CD4-positive, alpha-beta memory T cell (primary cell): ENCODE measurements around the gene TBL1X. TPM values are rescaled to one million over a fixed set of nuclear protein-coding genes. Genes with fewer than 3 reads are reported as not detected.
A peak's percentile ranks its signal among the peaks of the same experiment; 100 is the strongest.

Source experiments
- CTCF ChIA-PET: fragments of 350-600 bp; sonication (Branson Sonifier 250); formaldehyde crosslinking; loops from one replicate; lab custom pipeline; 2021; ENCODE audit warnings: inconsistent platforms; ENCODE audit not compliant: partially characterized antibody; lab: Charles Lee
- POLR2A ChIA-PET: fragments of 350-600 bp; sonication (Branson Sonifier 250); formaldehyde crosslinking; loops from one replicate; lab custom pipeline; 2021; ENCODE audit not compliant: partially characterized antibody; lab: Charles Lee
- DNase-seq, 5 donors: peaks; one replicate each; pipeline versions ENCODE4 v3.0.0 to v3.0.0-alpha.2; 2020 to 2022; ENCODE audit warnings: mixed read lengths in 1 of 5
- H3K27ac ChIP-seq: one replicate; pipeline ENCODE4 v1.7.0; 2013; ENCODE audit warnings: low read depth, low read length
- H3K27me3 ChIP-seq: 2 replicates; pipeline ENCODE4 v1.7.0; 2013; ENCODE audit warnings: mild to moderate bottlenecking, low read length, moderate library complexity; ENCODE audit not compliant: insufficient read depth
- H3K36me3 ChIP-seq: 2 replicates; pipeline ENCODE4 v1.7.0; 2013; ENCODE audit warnings: mild to moderate bottlenecking, low read length, moderate library complexity; ENCODE audit not compliant: insufficient read depth
- H3K4me1 ChIP-seq: 2 replicates; pipeline ENCODE4 v1.7.0; 2013; ENCODE audit warnings: mild to moderate bottlenecking, low read length, moderate library complexity; ENCODE audit not compliant: insufficient read depth
- H3K4me3 ChIP-seq, 2 donors: one replicate each; pipeline ENCODE4 v1.7.0; 2013; ENCODE audit warnings: low read length in 2 of 2, mild to moderate bottlenecking in 1 of 2
- H3K9me3 ChIP-seq, 2 donors: one replicate each; pipeline ENCODE4 v1.7.0; 2013; ENCODE audit warnings: low read length in 2 of 2, control low read depth in 1 of 2; ENCODE audit not compliant: control insufficient read depth in 1 of 2
- H3K27ac Mint-ChIP-seq, 7 donors: one replicate each; pipeline ENCODE4 v1.8.0; 2020 to 2021; ENCODE audit warnings: mixed read lengths in 7 of 7, mild to moderate bottlenecking in 6 of 7, inconsistent platforms in 3 of 7, moderate library complexity in 3 of 7
- H3K27me3 Mint-ChIP-seq, 2 donors: one replicate each; pipeline ENCODE4 v1.8.0; 2020 to 2021; ENCODE audit warnings: mixed read lengths in 2 of 2
- H3K36me3 Mint-ChIP-seq, 2 donors: one replicate each; pipeline ENCODE4 v1.8.0; 2020 to 2021; ENCODE audit warnings: mixed read lengths in 2 of 2, inconsistent platforms in 1 of 2, mild to moderate bottlenecking in 1 of 2
- H3K4me1 Mint-ChIP-seq, 4 donors: one replicate each; pipeline ENCODE4 v1.8.0; 2020 to 2021; ENCODE audit warnings: mixed read lengths in 4 of 4, mild to moderate bottlenecking in 1 of 4
- H3K4me3 Mint-ChIP-seq, 8 donors: one replicate each; pipeline ENCODE4 v1.8.0; 2020 to 2021; ENCODE audit warnings: mixed read lengths in 8 of 8, mild to moderate bottlenecking in 7 of 8, moderate library complexity in 6 of 8, inconsistent platforms in 3 of 8
- H3K9me3 Mint-ChIP-seq, 8 donors: one replicate each; pipeline ENCODE4 v1.8.0; 2020 to 2021; ENCODE audit warnings: mixed read lengths in 8 of 8, mild to moderate bottlenecking in 5 of 8, inconsistent platforms in 3 of 8, moderate library complexity in 1 of 8
- intact Hi-C: fragments of 100-400 bp; cut with micrococcal nuclease; formaldehyde crosslinking; loops from one replicate; pipeline ENCODE4 v1.15.1; 2023
- polyA plus RNA-seq, 2 donors: library from polyadenylated mRNA; unstranded; fragments of 300-500 nt; fragmentation: Illumina TruSeq; gene quantifications; one replicate each; pipeline ENCODE4 v1.2.3, GENCODE V29; 2021
- total RNA-seq, 2 experiments: library from RNA; stranded (reverse); gene quantifications; one replicate each; pipeline ENCODE4 v1.2.3, GENCODE V29; 2021

The TBL1X gene
- total and polyA plus RNA-seq, 4 experiments from 2014 or later: 6.1 to 50.5 (median 34.3) TPM

DNA sequence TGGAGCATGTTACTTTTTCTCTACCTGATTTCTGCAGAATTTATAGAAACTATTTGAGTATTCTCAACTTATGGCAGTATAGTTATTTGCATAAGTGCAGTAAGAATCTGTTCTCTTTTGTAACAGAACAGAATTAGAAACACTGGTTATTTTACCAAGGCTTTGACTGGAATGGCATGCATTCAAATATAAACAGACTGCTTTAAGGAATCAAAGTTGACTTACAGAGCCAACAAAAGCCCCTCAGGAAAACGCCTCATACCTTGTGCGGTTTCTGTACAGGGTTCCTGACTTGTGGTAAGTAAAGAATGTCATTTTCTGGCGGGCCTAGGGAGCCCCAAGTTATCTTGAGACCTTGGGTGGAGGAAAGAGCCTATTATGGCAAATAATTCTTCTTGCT is 203.7 kb downstream of the TBL1X start:
- Mint-ChIP-seq H3K4me1 (peaks cover 0 to 4% (median 0%) of the 10 kb centered on the region in 4 donors), H3K36me3 (peaks cover 3 to 7% of the 10 kb centered on the region in 2 donors), H3K27ac (no peak overlapping the region), H3K4me3 (no peak overlapping the region), H3K27me3 (no peaks in the 10 kb centered on the region), H3K9me3 (no peaks in the 10 kb centered on the region)
- Histone ChIP-seq H3K36me3 (no peaks in the 10 kb centered on the region), H3K9me3 (no peaks in the 10 kb centered on the region), H3K4me1 (no peaks in the 10 kb centered on the region), H3K27ac (no peak overlapping the region), H3K27me3 (no peaks in the 10 kb centered on the region), H3K4me3 (no peak overlapping the region)
- DNase-seq: no peak
- intact Hi-C loops: no loop called here
- ChIA-PET POLR2A (no interaction called here), CTCF (no interaction called here)

DNA sequence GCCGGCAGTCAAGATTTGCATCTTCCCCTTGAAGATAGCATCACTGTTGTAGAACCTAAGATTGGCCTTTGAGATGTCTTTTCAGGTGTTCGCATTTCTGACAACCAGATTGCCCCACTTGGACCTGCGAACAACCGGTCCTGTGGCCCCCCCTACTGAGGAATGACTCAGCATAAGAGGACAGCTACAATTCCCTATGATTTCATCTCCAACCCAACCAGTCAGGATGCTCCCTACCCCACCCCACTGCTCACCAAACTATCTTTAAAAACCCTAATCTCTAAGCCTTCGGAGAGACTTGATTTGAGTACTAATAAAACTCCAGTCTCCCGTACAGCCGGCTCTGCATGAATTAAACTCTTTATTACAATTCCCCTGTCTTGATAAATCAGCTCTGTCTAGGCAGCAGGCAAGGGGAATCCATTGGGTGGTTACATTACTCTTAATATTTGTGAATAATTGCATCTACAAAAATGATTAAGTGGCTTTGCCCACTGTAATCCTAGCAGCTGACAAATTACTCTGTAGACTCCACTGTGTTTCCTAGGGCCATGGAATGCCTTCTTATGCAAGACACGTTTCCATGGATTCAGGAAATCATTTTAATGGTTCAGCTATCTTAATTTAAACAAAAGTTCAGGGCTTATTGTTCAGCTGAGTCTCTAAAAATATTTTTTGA is 205.4 kb downstream of the TBL1X start:
- CTCF ChIA-PET: no interaction called here

GRCh38 chrX:9671998-9672397 is 207.1 kb downstream of the TBL1X start:
- H3K4me3 Mint-ChIP-seq: no peak overlapping the region
- no peak overlapping the region for H3K27ac ChIP-seq
- intact Hi-C loops: no loop called here

More for the DNA sequence above, 205.4 kb downstream of the TBL1X start:
- no peak for DNase-seq
- no peaks in the 10 kb centered on the region for H3K9me3 ChIP-seq
- H3K36me3 Mint-ChIP-seq: peaks cover 3 to 7% of the 10 kb centered on the region in 2 donors
- no peak overlapping the region for H3K27ac ChIP-seq
- POLR2A ChIA-PET: interaction anchor here (0.6 kb wide), 1 partner anchor 57 kb away, joined by 4 read pairs; no protein-coding TSS in a partner anchor
- no peak overlapping the region for H3K4me3 Mint-ChIP-seq
- H3K27me3 ChIP-seq: no peaks in the 10 kb centered on the region
- H3K4me1 ChIP-seq: no peaks in the 10 kb centered on the region
- no peaks in the 10 kb centered on the region for H3K9me3 Mint-ChIP-seq
- no peak overlapping the region for H3K4me3 ChIP-seq
- intact Hi-C loops: no loop called here
- H3K27ac Mint-ChIP-seq: peak overlapping the region in 2 of 7 donors; percentile 3 to 61
- H3K4me1 Mint-ChIP-seq: peaks cover 0 to 4% (median 0%) of the 10 kb centered on the region in 4 donors
- no peaks in the 10 kb centered on the region for H3K36me3 ChIP-seq
- H3K27me3 Mint-ChIP-seq: no peaks in the 10 kb centered on the region

DNA sequence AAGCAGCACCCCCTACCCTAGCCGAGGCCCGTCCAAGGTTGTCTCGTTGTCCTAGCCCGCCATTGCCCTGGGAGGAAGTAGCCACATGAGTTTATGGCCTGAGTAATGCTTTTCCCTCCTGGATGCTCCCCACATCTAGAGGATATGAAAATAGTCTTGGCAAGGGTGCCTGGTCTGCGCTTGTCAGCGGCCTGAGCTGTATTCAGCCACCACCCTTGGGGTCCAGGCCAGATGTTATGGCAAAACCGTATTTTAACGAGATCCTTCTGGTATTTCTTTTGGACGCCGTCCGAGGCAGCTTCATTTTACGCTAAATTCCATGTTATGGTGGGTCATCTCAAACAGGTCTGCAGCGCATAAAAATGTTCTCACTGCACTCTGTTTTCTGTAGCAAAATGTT is 211.4 kb downstream of the TBL1X start:
- Histone ChIP-seq H3K9me3 (no peaks in the 10 kb centered on the region), H3K27ac (no peak overlapping the region), H3K4me3 (no peak overlapping the region), H3K36me3 (no peaks in the 10 kb centered on the region), H3K27me3 (no peaks in the 10 kb centered on the region), H3K4me1 (peaks cover 7% of the 10 kb centered on the region)
- ChIA-PET POLR2A (no interaction called here), CTCF (no interaction called here)
- H3K36me3 Mint-ChIP-seq: peaks cover 6 to 15% of the 10 kb centered on the region in 2 donors
- H3K4me3 Mint-ChIP-seq: no peak overlapping the region
- no peaks in the 10 kb centered on the region for H3K27me3 Mint-ChIP-seq
- peaks cover 0 to 6% (median 0%) of the 10 kb centered on the region in 8 donors for H3K9me3 Mint-ChIP-seq
- peaks cover 17 to 23% (median 20%) of the 10 kb centered on the region in 4 donors for H3K4me1 Mint-ChIP-seq
- no peak for DNase-seq
- H3K27ac Mint-ChIP-seq: peak overlapping the region in 2 of 7 donors; percentile 80 to 84
- intact Hi-C loops: no loop called here

More at GRCh38 chrX:9671998-9672397, 207.1 kb downstream of the TBL1X start:
- no peak overlapping the region for H3K27ac Mint-ChIP-seq
- no peaks in the 10 kb centered on the region for H3K9me3 ChIP-seq
- H3K4me1 Mint-ChIP-seq: peaks cover 7 to 16% (median 9%) of the 10 kb centered on the region in 4 donors
- peaks cover 3 to 13% of the 10 kb centered on the region in 2 donors for H3K36me3 Mint-ChIP-seq
- no peaks in the 10 kb centered on the region for H3K36me3 ChIP-seq
- POLR2A ChIA-PET: no interaction called here
- no peaks in the 10 kb centered on the region for H3K27me3 Mint-ChIP-seq
- H3K9me3 Mint-ChIP-seq: peaks cover 0 to 4% (median 0%) of the 10 kb centered on the region in 8 donors
- no peaks in the 10 kb centered on the region for H3K4me1 ChIP-seq
- no peaks in the 10 kb centered on the region for H3K27me3 ChIP-seq
- DNase-seq: no peak
- no peak overlapping the region for H3K4me3 ChIP-seq
- CTCF ChIA-PET: no interaction called here

DNA sequence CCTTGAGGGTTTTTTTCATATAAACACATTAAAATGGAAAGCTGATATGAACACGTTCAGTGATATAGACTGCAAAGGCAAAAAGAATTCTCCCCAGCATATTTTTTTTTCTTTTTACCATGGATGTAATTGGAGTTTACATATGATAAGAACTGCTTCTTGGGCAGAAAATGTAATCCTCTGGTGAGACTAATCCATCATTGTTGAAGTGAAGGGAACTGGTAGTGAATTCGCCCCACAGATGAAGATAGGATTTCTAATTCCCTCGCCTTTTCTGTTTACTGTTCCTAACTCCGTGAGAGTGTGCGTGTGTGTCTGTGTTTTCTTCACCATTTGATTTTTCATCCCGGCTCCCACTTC is 211.9 kb downstream of the TBL1X start:
- peaks cover 0 to 6% (median 0%) of the 10 kb centered on the region in 8 donors for H3K9me3 Mint-ChIP-seq
- Histone ChIP-seq H3K9me3 (no peaks in the 10 kb centered on the region), H3K27ac (no peak overlapping the region), H3K4me3 (no peak overlapping the region), H3K36me3 (no peaks in the 10 kb centered on the region), H3K4me1 (peaks cover 7% of the 10 kb centered on the region), H3K27me3 (no peaks in the 10 kb centered on the region)
- H3K4me1 Mint-ChIP-seq: peaks cover 17 to 23% (median 20%) of the 10 kb centered on the region in 4 donors
- intact Hi-C loops: no loop called here
- no peak for DNase-seq
- peaks cover 6 to 15% of the 10 kb centered on the region in 2 donors for H3K36me3 Mint-ChIP-seq
- ChIA-PET POLR2A (no interaction called here), CTCF (no interaction called here)
- peak overlapping the region in 2 of 8 donors; percentile 42 to 49 for H3K4me3 Mint-ChIP-seq
- peak overlapping the region in 4 of 7 donors; percentile 19 to 84 (median 80) for H3K27ac Mint-ChIP-seq
- no peaks in the 10 kb centered on the region for H3K27me3 Mint-ChIP-seq

GRCh38 chrX:9677098-9677739 is 212.4 kb downstream of the TBL1X start:
- POLR2A ChIA-PET: no interaction called here
- CTCF ChIA-PET: no interaction called here

DNA sequence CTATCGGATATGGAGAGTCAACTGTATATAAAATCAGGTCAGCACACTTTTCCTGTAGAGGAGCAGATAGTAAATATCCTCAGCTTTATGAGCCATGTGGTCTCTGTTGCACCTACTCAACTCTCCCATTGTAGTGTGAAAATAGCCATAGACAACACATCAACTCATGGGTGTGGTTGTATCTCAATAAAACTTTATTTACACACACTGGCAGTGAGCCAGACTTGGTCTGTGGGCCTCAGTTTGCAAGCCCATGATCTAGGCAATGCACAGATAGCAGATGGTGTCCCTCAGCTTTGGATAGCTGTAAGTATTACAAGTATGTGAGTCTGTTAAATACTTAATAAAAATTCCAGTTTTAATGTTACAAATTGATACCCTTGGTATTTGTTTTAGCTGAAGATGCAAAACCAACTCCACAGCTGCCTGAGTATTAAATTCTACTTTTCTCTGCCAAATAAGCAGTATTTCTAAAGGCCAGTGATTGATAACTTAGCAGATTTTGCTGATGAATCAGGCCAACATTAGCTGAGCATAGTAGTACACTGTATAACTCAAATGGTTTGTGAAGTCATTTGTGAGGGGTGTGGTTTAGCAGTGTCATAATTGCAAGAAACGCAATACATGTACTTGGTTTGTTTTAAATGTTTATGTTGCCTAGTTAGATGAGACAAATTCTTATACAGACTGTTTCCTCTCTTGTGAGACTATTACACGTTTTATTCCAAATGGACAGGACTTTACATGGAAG is 213.5 kb downstream of the TBL1X start:
- CTCF ChIA-PET: no interaction called here
- Mint-ChIP-seq H3K4me3 (no peak overlapping the region), H3K27ac (no peak overlapping the region), H3K9me3 (peaks cover 0 to 6% (median 0%) of the 10 kb centered on the region in 8 donors), H3K27me3 (no peaks in the 10 kb centered on the region), H3K4me1 (peaks cover 17 to 23% (median 19%) of the 10 kb centered on the region in 4 donors), H3K36me3 (peaks cover 8 to 13% of the 10 kb centered on the region in 2 donors)
- POLR2A ChIA-PET: no interaction called here
- Histone ChIP-seq H3K36me3 (no peaks in the 10 kb centered on the region), H3K9me3 (no peaks in the 10 kb centered on the region), H3K4me1 (peaks cover 7% of the 10 kb centered on the region), H3K27ac (no peak overlapping the region), H3K27me3 (no peaks in the 10 kb centered on the region), H3K4me3 (no peak overlapping the region)
- DNase-seq: no peak
- intact Hi-C loops: no loop called here

More at GRCh38 chrX:9677098-9677739, 212.4 kb downstream of the TBL1X start:
- DNase-seq: peak; percentile 10 to 54 (median 17)
- Mint-ChIP-seq H3K27me3 (no peaks in the 10 kb centered on the region), H3K4me1 (peaks cover 17 to 23% (median 21%) of the 10 kb centered on the region in 4 donors), H3K4me3 (peak overlapping the region in 2 of 8 donors; percentile 42 to 49), H3K27ac (peak overlapping the region; percentile 3 to 84 (median 81)), H3K9me3 (peaks cover 0 to 6% (median 0%) of the 10 kb centered on the region in 8 donors), H3K36me3 (peaks cover 10 to 14% of the 10 kb centered on the region in 2 donors)
- no peak overlapping the region for H3K27ac ChIP-seq
- H3K9me3 ChIP-seq: no peaks in the 10 kb centered on the region
- no peaks in the 10 kb centered on the region for H3K27me3 ChIP-seq
- intact Hi-C loops: no loop called here
- H3K36me3 ChIP-seq: no peaks in the 10 kb centered on the region
- H3K4me3 ChIP-seq: no peak overlapping the region
- H3K4me1 ChIP-seq: peaks cover 7% of the 10 kb centered on the region
